ENCODE measurements around the gene SLC34A1. TPM values are rescaled to one million over a fixed set of nuclear protein-coding genes. Genes with fewer than 3 reads are reported as not detected.
"Not testable (repeated sequence)": the region's sequence is repeated elsewhere in the genome, so short reads cannot be mapped to it uniquely, and the experiment has no call there.

SLC34A1 gene
- polyA plus RNA-seq, 5 donors: 0.51 TPM; not detected in 4

DNA sequence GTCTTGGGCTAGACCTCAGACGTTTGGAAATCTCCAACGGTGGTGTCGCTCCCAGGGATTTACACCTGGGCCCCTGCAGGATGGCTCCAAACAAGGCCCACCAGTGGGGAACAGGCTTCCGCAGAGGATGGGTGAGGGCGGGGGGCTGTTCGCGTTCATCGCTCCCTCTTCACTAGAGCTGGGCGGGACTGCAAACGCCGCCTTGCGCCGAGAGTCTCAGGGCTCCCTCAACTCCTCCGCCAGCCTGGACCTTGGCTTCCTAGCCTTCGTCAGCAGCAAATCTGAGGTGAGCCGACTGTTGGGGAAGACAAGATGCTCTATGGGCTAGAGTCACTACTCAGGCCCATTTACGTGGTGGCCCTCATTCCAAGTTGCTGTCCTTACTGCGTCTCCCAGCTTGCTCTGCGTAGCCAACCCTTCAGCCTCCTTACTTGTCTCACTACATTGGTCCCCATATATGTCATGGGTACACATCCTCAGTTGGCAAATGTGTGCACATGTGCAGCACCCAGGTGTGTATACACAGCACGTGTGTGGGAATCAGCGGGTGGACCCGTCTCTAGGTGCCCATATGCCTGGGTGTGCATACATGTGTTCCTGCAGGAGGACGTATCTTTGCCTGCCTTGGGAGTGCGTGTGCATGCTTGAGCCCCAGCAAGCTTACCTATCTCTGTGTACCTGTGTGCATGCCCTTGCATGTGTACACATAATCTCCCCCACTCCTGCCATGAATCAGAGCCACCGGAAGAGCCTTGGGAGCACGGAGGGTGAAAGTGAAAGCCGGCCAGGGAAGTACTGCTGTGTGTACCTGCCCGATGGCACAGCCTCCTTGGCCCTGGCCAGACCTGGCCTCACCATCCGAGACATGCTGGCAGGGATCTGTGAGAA is 16.0 kb upstream of the SLC34A1 start:
- no peak for DNase-seq

DNA sequence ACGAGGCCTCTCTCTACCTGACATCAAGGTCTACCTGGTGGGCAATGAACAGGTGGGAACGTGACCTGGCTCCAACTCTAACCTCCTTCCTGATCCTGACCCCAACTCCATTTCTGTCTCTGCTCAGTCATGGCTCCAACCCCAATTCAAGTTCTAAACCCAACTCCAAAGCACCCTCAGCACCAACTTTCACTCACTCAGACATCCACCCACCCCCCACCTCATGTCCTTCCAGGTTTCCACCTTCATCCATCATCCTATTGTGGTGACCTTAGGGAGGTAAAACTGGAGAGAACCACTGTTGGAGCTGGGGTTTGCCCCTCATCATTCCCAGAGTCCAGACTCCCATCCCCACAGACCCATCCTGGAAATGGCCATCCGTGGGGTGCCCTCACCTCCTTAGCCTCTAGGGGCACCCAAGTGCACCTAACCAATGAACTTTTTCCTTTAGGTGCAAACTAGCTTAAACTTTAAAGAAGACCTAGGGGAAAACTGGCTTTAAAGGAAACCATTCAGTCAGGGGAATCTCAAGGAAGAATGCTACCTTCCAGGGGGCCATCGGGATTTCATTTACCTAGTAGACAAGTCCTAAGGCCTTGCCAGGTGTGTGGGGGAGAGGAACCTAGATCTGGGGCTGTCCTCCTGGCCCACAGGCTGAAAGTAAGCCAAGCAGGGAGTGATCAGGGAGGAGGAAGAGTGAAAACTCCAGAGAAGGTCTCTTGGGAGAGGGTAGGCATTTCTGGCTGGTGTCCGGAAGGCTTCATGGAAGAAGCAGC is 15.2 kb upstream of the SLC34A1 start:
- no peak for DNase-seq

DNA sequence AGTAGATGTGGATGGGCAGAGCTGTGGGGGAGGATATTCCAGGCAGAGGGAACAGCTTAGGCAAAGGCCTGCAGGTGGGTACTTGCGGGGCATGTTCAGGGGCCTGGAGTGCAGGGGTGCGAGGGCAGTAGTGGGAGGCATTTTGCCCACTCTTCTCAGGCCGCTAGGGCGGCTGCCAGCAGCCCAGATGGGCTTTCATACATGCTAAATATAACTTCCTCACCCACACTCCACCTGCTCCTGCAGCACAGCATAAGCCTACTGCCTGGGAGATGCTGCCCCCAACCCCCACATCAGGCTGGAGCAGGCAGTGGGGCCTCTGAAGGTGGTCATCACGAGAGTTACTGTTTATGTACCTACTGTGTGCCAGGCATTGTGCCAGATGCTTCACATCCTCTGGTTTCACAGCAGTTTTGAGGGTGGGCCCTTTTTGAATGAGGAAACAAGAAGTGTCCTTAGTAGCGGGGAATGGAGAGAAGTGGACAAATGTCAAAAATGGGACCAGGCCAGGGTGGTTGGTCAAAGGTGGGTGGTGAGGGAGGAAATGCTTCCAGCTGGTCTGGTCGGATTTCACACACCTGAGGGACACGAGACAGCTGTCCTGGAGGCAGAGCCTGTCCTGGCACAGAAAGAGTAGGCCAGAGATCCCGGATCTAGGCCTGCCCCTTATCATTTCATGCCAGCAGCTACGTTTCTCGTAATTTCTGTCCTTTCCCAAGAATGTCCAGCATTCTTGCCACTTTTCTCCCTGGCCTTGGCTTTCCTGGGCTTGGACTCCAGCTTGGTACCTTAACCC is 14.4 kb upstream of the SLC34A1 start:
- DNase-seq: no peak

DNA sequence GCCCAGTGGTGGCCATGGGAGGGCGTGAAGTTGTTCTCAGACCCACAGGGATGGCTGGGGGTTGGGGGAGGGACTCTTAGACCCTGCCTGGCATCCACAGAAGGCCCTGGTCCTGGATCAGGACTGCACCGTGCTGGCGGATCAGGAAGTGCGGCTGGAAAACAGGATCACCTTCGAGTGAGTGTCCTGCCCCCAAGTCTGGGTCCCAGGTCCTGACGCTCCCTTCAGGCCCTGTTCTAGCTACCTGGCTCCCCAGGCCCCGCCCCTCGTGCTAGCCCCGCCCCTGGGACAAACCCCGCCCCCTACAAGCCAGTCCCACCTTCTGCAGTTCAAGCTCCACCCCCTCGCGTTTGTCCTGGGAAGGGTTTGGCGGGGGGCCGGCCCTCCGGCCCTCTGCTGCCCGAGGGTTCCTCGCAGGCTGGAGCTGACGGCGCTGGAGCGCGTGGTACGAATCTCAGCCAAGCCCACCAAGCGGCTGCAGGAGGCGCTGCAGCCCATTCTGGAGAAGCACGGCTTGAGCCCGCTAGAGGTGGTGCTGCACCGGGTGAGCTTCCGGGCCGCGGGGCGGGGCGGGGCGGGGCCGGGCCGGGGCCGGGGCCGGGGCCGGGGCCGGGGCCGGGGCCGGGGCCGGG is 13.6 kb upstream of the SLC34A1 start:
- peak; percentile 50 to 77 for DNase-seq

DNA sequence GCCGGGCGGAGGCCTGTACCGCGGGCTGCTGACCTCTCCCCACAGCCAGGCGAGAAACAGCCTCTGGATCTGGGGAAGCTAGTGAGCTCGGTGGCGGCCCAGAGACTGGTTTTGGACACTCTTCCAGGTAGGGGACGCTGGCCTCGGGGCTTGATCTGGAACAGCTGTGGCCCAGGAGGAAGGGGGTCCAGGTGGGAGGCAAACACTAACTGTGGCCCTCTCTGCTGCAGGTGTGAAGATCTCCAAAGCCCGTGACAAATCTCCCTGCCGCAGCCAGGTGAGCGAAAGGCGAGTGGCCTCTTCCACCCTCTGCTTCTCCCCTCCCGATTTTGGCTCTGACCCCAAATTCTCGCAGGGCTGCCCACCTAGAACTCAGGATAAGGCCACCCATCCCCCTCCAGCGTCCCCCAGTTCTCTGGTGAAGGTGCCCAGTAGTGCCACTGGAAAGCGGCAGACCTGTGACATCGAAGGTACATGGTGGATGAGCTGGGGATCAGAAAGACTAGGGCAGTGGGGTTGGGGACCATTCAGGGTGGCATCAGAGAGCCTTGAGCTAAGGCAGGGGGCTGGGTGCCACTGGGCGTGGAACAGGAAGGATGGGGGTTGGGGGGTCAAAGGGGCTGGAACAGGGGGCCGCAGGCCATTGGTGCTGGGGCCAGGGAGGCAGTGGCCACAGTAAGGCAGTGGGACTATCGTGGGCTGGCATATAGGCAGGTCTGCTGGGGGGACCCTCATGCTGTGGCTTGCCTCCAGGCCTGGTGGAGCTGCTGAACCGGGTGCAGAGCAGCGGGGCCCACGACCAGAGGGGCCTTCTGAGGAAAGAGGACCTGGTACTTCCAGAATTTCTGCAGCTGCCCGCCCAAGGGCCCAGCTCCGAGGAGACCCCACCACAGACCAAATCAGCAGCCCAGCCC is 12.9 kb upstream of the SLC34A1 start:
- DNase-seq: no peak

DNA sequence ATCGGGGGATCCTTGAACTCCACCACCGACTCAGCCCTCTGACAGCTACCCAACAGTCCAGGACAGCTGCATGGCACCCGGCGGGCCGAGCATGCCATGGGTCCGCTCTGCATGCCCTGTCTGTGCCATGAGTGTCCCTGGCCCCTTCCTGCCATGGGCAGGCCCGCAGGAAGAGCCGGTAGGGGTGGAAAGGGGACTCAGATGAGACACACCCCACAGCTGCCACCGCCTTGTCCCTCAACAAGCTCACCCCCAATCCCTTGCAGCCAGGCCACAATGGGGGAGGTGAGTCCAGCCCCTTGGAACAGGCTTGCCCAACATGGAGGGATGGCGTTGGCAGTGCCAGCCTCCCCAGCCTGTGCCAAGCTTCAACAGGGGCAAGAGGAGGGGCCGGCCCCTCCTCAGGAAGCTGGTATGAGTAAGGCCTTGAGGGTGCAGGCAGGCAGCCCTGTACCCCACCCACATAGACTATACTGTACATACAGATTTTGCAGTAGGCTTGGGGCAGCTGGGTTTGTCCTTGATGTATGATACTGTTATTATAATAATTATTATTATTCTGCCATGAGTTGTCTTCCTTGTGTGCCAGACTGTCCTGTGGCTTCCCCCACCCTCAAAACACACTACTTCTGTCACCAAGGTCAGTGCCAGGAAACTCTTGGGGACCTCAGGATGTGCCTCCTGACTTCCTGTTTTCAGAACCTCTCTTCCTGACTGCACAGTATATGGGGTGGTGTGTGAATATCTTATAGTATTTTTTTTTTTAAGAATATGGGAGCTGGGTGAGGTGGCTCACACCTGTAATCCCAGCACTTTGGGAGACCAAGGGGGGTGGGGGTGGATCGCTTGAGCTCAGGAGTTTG is 12.0 kb upstream of the SLC34A1 start:
- DNase-seq: no peak

DNA sequence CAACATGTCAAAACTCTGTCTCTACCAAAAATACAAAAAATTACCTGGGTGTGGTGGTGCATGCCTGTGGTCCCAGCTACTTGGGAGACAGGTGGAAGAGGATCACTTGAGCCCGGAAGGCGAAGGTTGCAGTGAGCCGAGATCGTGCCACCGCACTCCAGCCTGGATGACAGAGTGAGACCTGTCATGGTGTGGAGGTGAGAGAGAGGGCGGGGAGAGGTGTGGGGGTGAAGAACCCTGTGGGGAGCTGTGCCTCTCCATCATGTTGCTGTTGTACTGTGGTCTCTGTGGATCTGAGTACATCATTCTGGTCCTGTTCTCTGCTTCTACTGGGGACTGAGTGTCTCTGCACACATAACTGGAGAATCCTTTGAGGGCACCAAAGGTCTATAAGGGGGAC is 11.3 kb upstream of the SLC34A1 start:
- no peak for DNase-seq

DNA sequence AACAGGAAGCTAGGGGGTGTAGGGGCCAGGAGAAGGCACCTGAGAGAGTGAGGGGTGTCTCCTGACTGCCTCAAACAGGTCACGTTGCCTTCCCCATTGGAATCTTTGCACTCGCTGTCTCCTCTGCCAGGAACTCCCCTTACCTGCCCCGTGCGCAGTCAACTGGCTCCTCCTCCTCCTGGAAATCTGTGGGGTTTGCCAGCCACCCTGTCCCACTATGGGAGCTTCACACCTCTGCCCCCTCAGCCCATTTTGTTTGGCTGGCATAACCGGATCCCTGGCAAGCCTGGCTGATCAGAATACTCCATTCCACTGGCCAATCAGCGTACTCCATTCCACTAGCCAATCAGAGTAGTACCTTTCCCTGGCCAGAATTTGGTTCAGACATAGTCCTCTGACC is 10.4 kb upstream of the SLC34A1 start:
- no peak for DNase-seq

DNA sequence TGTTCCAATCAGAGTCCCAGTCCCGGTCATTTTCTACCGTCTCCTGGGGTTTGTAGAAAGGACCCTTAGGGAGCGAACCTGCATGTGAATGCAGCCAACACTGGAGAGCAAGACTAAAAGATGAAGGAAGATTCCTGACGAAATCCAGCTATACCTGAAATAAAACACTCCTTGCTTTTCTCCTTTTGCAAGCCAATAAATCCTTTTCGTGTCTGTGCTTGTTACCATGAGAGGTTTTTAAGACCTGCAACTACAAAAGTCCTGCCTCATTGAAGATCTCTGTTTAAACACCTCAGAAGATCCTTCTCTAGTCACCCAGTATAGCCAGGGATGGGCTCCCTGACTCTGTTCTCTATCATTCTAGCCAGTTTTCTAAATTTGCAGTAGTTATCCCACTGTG is 10.0 kb upstream of the SLC34A1 start:
- DNase-seq: no peak

DNA sequence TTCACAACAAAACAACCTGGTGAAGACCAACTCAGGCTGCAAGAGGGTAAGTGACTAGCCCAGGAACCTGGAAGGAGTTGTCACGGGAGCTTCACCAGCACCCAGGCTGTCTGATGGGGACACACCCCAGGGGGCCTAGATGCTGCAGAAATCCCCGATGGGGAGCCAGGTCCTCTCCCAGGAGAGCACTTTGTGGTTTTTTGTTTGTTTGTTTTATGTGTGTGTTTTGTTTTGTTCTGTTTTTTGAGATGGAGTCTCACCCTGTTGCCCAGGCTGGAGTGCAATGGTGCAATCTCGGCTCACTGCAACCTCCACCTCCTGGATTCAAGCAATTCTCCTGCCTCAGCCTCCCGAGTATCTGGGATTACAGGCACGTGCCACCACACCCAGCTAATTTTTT is 8.7 kb upstream of the SLC34A1 start:
- DNase-seq: not testable (repeated sequence)

DNA sequence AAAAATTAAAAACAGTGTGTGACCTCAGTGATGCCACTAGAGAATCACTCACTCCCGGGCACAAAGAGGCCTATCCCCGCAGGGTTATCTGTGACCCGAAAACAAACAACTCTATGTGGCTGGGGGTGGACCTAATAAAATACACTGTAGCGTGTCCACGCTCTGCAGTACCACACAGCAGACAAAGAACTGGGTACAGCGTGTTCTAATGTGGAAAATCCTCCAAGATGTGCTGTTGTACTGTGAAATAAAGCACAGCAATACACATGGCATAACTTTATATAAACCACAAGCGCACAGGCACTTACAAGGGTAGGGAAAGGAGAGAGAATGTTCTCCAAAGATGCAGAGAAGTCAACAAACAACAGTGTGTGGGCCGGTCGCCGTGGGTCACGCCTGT is 8.1 kb upstream of the SLC34A1 start:
- DNase-seq: no peak

DNA sequence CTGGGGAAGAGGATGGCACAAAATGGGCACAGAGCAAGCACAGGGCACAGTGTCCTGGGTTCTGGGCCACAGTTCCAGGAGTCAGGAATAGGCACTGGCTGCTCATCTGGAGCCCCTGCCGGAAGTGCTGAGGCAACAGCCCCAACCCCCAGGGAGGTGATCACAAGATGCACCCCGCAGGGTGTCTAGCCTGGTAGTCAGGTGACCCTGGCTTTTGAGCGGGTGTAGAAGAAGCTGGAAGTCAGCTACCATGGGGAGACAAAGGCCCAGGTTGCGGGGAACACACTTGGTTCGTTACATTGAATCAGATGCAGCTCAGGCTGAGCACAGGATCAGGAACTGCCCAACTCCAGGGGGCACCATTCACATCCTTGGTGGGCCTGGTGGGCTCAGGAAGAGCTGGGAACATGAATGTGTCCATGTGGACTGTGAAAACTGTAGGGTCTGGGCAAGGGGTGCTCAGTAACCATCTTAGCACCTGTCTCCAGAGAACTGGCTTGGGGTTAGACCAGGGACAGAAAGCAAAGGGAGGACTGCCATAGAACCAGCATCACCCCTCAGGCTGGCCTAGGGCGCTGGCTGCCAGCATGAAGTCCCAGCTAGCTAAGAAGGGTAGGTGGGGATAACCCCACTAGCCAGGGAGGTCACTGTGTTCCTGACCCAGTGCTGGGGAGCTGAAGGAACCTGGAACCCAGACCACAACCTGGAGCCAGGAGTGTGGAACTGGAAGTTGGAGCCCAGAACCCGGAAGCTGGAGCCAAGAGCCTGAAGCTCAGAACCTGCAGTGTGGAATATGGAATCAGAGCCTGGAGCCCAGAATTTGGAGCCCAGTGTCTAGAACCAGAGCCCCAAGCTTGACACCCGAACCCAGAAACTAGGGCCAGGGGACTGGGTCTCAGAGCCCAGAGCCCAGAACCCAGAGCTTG is 6.1 kb upstream of the SLC34A1 start:
- no peak for DNase-seq

DNA sequence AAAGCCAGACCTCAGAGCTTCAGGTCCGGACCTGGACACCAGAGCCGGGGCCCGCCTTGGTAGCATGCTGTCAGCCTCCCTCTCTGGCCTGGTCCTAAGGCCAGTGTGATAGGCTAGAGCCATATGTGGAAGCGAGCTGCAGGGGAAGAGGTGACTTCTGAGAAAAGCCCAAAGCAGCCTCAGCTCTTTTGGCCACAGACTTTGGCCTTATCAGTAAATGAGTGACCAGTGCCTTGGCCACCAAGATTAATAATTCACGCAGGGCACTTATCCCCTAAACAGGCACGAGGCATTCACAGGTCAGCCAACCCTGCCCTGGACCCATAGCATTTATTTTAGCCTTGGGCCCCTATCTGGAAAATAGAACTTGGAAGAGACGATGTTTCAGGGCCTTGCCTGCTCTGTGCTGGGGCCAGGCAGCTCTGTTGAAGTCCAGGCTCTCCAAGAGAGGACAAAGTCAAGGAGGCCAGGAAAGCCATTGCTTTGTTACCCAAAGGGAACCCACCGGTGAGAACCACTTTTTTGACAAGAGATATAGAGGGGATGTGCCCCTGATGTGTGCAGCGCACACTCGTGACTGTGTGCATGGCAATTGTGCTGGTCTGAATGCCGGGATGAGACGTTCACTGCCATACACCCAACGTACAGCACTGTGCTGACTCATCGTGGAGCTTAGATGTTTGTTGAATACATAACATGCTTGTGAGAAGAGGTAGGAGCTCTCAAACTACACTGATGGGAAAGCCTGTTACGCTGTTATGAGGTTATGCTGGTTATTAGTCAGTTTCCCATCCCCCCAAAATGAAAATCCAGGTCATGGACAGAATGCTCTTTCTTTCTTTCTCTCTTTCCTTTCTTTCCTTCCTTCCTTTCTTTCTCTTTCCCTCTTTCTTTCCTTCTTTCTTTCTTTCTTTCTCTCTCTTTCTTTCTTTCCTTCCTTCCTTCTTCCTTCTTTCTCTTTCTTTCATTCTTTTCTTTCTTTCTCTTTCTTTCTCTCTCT is 5.0 kb upstream of the SLC34A1 start:
- no peak for DNase-seq

DNA sequence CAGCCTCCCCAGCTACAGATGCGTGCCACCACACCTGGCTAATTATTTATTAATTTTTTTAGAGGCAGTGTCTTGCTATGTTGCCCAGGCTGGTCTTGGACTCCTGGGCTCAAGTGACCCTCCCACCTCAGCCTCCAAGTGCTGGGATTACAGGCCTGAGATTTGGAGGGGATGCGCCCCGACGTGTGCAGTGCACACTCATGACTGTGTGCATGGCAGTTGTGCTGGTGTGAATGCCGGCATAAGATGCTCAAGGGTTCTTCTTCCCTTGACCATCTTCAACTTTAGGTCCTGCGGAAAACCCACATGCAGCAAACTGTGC is 3.5 kb upstream of the SLC34A1 start:
- no peak for DNase-seq

DNA sequence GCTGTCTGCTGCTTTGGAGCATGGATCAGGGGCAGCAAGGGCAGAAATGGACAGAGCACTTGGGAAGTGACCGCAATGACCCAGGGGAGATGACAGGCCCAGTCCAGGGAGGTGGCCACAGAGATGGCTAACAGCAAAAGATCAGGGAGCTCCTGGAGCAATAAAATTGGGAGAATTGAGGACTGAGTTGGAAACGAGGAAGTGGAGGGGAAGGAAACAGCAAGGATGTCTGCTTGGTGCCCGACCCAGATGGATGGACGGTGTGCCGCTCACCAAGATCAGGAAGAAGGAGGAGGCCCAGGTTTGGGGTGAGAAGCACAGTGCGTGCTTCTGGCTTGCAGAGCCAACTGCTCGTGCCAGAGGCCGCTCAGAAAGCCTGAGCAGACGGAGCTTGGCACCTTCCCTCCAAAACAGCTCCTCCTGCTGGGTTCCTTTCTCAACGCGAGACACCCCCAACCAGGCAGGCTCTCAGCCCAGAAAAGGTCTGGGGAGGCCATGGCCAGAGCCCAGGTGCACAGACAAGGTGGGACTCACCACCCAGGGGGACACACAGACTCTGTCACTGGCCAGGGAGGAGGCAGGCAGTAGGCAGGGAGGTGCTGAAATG is 1.7 kb upstream of the SLC34A1 start:
- no peak for DNase-seq

DNA sequence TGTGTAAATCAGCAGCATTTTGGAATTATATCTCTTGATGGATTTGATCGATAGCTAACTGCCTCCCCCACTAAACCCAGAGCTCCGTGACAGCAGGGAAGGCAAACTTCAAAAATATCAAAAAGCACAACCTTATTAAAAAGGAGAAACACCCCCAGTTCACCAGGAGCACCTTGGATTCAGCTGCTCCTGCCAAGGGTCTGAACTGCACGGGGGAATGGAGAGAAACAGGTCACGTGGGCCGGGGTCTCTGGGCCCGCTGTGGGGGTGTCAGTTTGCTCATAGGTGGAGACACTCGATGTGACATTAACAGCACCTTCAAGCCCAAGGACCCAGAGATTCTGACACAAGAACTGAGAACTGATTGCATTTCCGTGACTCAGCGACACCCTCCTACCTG is 1.1 kb upstream of the SLC34A1 start:
- DNase-seq: no peak

DNA sequence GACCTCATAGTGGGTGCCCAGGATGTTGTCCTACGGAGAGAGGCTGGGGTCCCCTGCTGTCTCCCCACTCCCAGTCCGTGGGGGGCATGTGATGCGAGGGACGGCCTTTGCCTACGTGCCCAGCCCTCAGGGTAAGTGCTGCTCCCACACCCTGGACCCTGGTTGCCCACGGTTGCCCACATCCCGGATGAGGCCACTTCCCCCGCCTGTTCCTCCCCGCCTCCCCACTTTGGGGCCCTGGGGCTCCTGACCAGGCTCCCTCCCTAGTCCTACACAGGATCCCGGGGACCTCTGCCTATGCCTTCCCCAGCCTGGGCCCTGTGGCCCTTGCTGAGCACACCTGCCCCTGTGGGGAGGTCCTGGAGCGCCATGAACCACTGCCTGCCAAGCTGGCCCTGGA is 1.5 kb downstream of the SLC34A1 start:
- no peak for DNase-seq

Data from right lung (tissue), 5 donors.